ENCODE measurements around the gene ZNF491. TPM values are rescaled to one million over a fixed set of nuclear protein-coding genes. Genes with fewer than 3 reads are reported as not detected.

The ZNF491 gene
- total RNA-seq, 8 experiments from 2014 or later = 0.87 to 8.6 (median 5.7) TPM

GRCh38 chr19:11856596-11857250 is 58.4 kb downstream of the ZNF491 start:
- no peak overlapping the region for H3K4me3 ChIP-seq
- in situ Hi-C loops (cut with MboI; ENCODE audit: low pct_unique_long_range_greater_than_20kb in 2 of 9, low sequenced_read_pairs in 9 of 9, unreplicated experiment in 9 of 9) = no loop called here
- WGBS, 10 experiments = 74 to 100% (median 89%) methylated on average over 2 to 12 of the region's 12 CpGs
- H3K4me1 ChIP-seq (replicated peaks in 1 of 2) = no peaks in the 10 kb centered on the region
- ATAC-seq (replicated peaks in 6 of 8) = no peak
- no peak overlapping the region for H3K27ac ChIP-seq

Other genes with a start within 250 kb of the ZNF491 start
- gene ELOF1, start 239.3 kb upstream of the ZNF491 start, total RNA-seq = 10 to 100 TPM; 48.1 to 93.5 (median 58.2) TPM
- gene ACP5, start 220.9 kb upstream of the ZNF491 start, total RNA-seq = 10 to 100 TPM in 1 of 8 experiments, 1 to 10 TPM in 5, under 1 TPM in 2; 0.29 to 10.1 (median 2.4) TPM
- 10 to 100 TPM in 7 of 8 experiments, 1 to 10 TPM in 1; 6.8 to 55.7 (median 42.5) TPM for gene ZNF627, start 201.0 kb upstream of the ZNF491 start, total RNA-seq
- 10 to 100 TPM in 2 of 8 experiments, 1 to 10 TPM in 6; 4.7 to 13.8 (median 8.2) TPM for gene ZNF823, start 59.6 kb upstream of the ZNF491 start, total RNA-seq
- 10 to 100 TPM in 5 of 8 experiments, 1 to 10 TPM in 3; 3.8 to 80.3 (median 21.5) TPM for gene ZNF441, start 31.5 kb upstream of the ZNF491 start, total RNA-seq
- 10 to 100 TPM in 7 of 8 experiments, 1 to 10 TPM in 1; 7.2 to 20.1 (median 15.9) TPM for gene ZNF440, start 15.8 kb downstream of the ZNF491 start, total RNA-seq
- gene ZNF439, start 50.2 kb downstream of the ZNF491 start, total RNA-seq = 10 to 100 TPM in 4 of 8 experiments, 1 to 10 TPM in 4; 1.7 to 19.2 (median 11.0) TPM
- 10 to 100 TPM in 3 of 8 experiments, 1 to 10 TPM in 5; 2.3 to 13.7 (median 8.5) TPM for gene ZNF69, start 89.3 kb downstream of the ZNF491 start, total RNA-seq
- gene ZNF700, start 126.6 kb downstream of the ZNF491 start, total RNA-seq = 10 to 100 TPM in 7 of 8 experiments, 1 to 10 TPM in 1; 4.3 to 22.7 (median 15.2) TPM
- gene ZNF763, start 166.5 kb downstream of the ZNF491 start, total RNA-seq = 1 to 10 TPM in 7 of 8 experiments, under 1 TPM in 1; 0.99 to 9.6 (median 6.7) TPM
- 10 to 100 TPM in 5 of 8 experiments, 1 to 10 TPM in 3; 2.1 to 33.8 (median 20.0) TPM for gene ZNF433, start 237.2 kb downstream of the ZNF491 start, total RNA-seq